Measurements from ENCODE around the gene MAG.
"Not testable (repeated sequence)": the region's sequence is repeated elsewhere in the genome, so short reads cannot be mapped to it uniquely, and the experiment has no call there.

Gene MAG

GRCh38 chr19:35346193-35347052, 54.5 kb downstream of the MAG start:
- DNase-seq (ENCODE audit: low spot score): no peak

GRCh38 chr19:35347171-35347929, 55.4 kb downstream of the MAG start, which contains the start of gene FFAR1:
Gene FFAR1, plus strand, starts transcription at chr19:35347902. Its CDS starts 3,650 bp downstream, at chr19:35351552.
- DNase-seq (ENCODE audit: low spot score): no peak

GRCh38 chr19:35347930-35348298, 56.0 kb downstream of the MAG start:
- DNase-seq (ENCODE audit: low spot score): no peak

GRCh38 chr19:35348911-35349611, 57.1 kb downstream of the MAG start:
- DNase-seq (ENCODE audit: low spot score): peak; percentile 18

- DNase-seq (ENCODE audit: low spot score): no peak
Measured at GRCh38 chr19:35349614-35350521, 57.9 kb downstream of the MAG start.

- DNase-seq (ENCODE audit: low spot score): no peak
Measured at GRCh38 chr19:35350591-35350990, 58.6 kb downstream of the MAG start.

GRCh38 chr19:35351411-35352176, 59.6 kb downstream of the MAG start:
- DNase-seq (ENCODE audit: low spot score): no peak

GRCh38 chr19:35352177-35352447, 60.2 kb downstream of the MAG start:
- peak; percentile 35 for DNase-seq (ENCODE audit: low spot score)

- DNase-seq (ENCODE audit: low spot score): peak; percentile 90
Measured at GRCh38 chr19:35352448-35353304, 60.7 kb downstream of the MAG start.

GRCh38 chr19:35353635-35354034, 61.7 kb downstream of the MAG start:
- no peak for DNase-seq (ENCODE audit: low spot score)

- no peak for DNase-seq (ENCODE audit: low spot score)
Measured at GRCh38 chr19:35354898-35355297, 62.9 kb downstream of the MAG start.

- no peak for DNase-seq (ENCODE audit: low spot score)
Measured at GRCh38 chr19:35355791-35356460, 64.0 kb downstream of the MAG start.

- no peak for DNase-seq (ENCODE audit: low spot score)
Measured at GRCh38 chr19:35357867-35358573, 66.1 kb downstream of the MAG start, which contains the start of gene FFAR3. Gene FFAR3, plus strand, starts transcription at chr19:35358460. Its CDS starts 431 bp downstream, at chr19:35358891.

- not testable (repeated sequence) for DNase-seq (ENCODE audit: low spot score)
Measured at GRCh38 chr19:35358834-35359233, 66.9 kb downstream of the MAG start.

- not testable (repeated sequence) for DNase-seq (ENCODE audit: low spot score)
Measured at GRCh38 chr19:35359395-35359794, 67.4 kb downstream of the MAG start.

- not testable (repeated sequence) for DNase-seq (ENCODE audit: low spot score)
Measured at GRCh38 chr19:35360081-35360480, 68.1 kb downstream of the MAG start.

- DNase-seq (ENCODE audit: low spot score): no peak
Measured at GRCh38 chr19:35360880-35361420, 69.0 kb downstream of the MAG start.

GRCh38 chr19:35362261-35363000, 70.5 kb downstream of the MAG start:
- no peak for DNase-seq (ENCODE audit: low spot score)

Measured in iPS-NIHi11 (cell line).